Measurements from ENCODE around the gene MECP2. TPM values are rescaled to one million over a fixed set of nuclear protein-coding genes. Genes with fewer than 3 reads are reported as not detected.

MECP2 gene
- total RNA-seq, 1 donor from 2014 or later: 21.2 TPM

DNA sequence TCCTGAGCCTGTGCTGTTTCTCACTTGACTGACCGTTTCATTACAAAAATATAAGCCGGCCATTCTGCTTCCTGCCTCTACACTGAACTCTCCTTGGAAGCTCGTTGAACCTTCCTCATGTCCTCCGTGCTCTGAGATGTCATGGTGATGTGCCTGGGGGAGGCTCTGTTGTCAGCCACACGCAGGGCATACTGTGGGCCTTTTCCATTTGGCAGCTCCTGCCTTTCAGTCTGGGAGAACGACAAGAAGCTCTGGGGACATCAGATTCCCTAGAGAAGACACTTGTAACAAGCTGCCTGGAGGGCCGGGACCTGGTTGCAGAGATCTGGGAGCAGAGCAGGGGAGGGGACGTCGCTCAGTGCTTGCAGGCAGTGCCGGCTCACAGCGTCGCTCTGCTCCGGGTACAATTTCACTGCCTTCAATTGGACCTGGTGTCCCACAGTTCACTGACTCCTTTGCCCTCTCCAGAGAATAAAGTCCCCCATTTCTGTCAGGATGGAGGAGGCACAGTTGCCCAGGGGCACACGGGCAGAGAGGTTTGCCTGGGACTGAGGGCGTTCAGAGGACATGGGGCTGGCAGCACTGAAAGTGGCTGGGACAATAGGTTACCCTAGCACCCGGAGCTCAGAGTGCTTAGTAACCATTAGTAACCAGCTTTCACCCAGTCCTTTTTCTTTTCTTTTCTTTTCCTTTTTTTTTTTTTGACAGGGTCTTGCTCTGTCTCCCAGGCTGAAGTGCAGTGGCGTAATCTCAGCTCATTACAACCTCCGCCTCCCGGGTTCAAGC lies 19.1 kb upstream of the MECP2 start:
- FAIRE-seq: no peak

GRCh38 chrX:154115750-154116149 lies 18.2 kb upstream of the MECP2 start:
- DNase-seq (ENCODE audit: low spot score in 2 of 2) (no peak), FAIRE-seq (no peak)

More for the DNA sequence above, 19.1 kb upstream of the MECP2 start:
- no peak for DNase-seq (ENCODE audit: low spot score in 2 of 2)

DNA sequence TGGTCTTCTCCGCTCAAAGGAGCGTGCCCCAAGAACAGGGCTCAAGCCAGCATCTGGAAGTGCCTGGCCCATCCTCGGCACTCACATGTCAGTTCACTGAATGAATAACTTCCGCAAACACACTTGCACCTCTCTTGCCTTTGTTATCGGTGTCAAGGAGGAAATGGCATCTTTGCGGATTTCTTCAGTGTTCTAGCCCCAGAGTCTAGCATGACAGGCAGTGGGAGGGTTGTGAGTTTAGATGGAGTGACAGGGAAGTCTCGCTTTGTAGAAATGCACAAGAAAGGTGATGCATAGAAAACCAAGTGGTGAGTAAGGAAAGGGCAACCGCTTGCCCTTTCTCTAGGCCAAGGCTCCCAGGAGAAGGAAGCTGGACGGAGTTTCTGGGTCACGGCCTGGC lies 17.6 kb upstream of the MECP2 start:
- DNase-seq (ENCODE audit: low spot score in 2 of 2) (no peak), FAIRE-seq (no peak)

GRCh38 chrX:154114652-154115051 lies 17.1 kb upstream of the MECP2 start:
- DNase-seq (ENCODE audit: low spot score in 2 of 2) (no peak), FAIRE-seq (no peak)

GRCh38 chrX:154113729-154114128 lies 16.2 kb upstream of the MECP2 start:
- FAIRE-seq (no peak), DNase-seq (ENCODE audit: low spot score in 2 of 2) (no peak)

DNA sequence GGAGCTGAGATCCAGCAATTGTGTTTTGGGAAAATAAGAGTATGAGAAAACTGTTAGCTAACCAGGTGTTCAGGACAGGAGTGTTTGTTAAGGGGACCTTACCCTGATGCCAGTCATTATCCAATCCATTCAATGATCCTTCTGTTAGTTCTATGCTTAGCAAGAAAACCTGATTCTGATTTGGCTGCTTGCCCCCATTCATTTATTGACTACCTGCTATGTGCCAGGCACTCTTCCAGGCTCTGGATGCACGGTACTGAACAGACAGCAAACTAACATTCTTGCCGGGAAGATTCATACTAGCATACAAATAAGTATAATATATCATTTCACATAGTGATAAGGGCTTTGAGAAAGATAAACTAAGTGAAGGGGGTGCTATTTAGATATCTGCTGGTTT lies 1.0 kb upstream of the MECP2 start:
- DNase-seq (ENCODE audit: low spot score in 2 of 2) (no peak), FAIRE-seq (no peak)

- FAIRE-seq (no peak), DNase-seq (ENCODE audit: low spot score in 2 of 2) (peak; percentile 67 to 74)
Observed at GRCh38 chrX:154097003-154097588, 421 bp downstream of the MECP2 start.

DNA sequence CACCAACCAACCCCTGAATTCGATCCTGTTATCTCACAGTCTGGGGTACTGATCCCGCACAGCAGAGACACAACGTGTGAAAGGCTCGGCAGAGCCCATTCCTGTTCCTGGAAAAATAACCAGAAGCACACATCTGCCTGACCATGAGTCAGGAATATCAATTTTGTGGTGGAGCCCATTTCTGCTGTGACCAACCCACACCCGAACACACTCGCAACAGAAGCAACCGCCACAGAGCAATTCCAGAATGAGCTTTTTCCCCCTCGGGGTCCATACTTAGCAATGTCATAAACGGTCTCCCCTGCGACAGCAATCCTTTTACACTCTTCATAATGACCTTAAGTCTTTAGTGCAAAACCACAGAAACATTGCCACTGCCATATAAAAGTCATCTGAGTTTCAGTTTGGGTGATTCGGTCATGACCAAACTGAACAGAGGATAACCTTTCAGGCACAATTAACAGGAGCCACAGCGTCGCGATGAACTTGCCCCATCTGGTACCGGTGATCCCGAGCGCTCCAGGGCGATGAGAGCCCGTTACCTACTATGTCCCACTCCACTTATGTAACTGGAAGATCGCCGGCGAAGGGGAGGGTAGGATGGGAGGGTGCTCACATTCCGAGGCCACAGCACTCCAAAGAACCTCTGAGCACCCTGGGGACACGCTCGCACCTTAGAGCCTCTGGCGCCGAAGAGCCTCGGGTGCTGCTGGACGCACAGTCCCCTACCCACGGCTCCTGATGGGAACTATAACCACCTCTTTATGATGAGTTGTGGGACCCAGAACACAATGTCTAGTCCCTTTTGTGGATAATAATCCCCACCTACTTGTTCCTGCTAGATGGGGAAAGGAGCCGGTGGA lies 1.1 kb downstream of the MECP2 start:
- no peak for DNase-seq (ENCODE audit: low spot score in 2 of 2)
- no peak for FAIRE-seq

GRCh38 chrX:154094833-154095232 lies 2.7 kb downstream of the MECP2 start:
- FAIRE-seq: no peak
- no peak for DNase-seq (ENCODE audit: low spot score in 2 of 2)

GRCh38 chrX:154093965-154094364 lies 3.6 kb downstream of the MECP2 start:
- DNase-seq (ENCODE audit: low spot score in 2 of 2): no peak

GRCh38 chrX:154092371-154092770 lies 5.1 kb downstream of the MECP2 start:
- DNase-seq (ENCODE audit: low spot score in 2 of 2) (no peak), FAIRE-seq (no peak)

More at GRCh38 chrX:154093965-154094364, 3.6 kb downstream of the MECP2 start:
- no peak for FAIRE-seq

DNA sequence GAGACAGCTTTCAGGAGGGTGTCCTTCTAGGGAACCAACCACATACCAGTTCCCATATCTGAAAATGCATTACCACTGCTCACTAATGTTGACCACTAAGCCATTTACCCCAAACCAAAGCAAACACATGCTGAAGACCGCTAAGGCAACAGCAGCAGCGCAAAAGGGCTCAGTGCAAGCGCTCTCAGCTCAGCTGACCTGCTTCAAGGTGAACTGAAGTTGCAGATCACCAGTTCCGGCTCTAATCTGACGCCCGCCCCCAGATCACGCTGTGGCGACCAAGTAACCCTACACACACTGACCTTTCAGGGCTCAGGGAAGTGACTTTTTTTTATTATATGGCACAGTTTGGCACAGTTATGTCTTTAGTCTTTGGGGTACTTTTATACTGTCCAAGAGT lies 5.8 kb downstream of the MECP2 start:
- DNase-seq (ENCODE audit: low spot score in 2 of 2) (no peak), FAIRE-seq (no peak)

DNA sequence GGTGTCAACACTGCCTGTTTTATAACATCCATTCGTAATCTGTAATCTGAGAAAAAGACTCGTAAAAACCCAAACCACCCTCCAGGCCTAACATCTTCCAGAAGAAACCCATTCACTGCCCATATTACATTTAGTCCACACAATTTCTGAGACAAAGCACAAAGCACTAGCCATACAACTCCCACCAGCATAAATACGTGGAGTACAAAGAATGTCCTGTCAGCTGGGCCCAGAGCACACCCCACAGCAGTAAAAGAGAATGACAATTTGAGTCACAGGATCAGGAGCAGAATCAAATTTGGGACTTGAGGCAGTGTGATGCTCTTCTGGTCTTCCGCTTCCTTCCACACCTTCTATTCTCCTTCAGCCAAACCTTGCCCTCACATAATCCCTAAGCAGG lies 6.8 kb downstream of the MECP2 start:
- FAIRE-seq (no peak), DNase-seq (ENCODE audit: low spot score in 2 of 2) (peak in 1 of 2 donors; percentile 39)

DNA sequence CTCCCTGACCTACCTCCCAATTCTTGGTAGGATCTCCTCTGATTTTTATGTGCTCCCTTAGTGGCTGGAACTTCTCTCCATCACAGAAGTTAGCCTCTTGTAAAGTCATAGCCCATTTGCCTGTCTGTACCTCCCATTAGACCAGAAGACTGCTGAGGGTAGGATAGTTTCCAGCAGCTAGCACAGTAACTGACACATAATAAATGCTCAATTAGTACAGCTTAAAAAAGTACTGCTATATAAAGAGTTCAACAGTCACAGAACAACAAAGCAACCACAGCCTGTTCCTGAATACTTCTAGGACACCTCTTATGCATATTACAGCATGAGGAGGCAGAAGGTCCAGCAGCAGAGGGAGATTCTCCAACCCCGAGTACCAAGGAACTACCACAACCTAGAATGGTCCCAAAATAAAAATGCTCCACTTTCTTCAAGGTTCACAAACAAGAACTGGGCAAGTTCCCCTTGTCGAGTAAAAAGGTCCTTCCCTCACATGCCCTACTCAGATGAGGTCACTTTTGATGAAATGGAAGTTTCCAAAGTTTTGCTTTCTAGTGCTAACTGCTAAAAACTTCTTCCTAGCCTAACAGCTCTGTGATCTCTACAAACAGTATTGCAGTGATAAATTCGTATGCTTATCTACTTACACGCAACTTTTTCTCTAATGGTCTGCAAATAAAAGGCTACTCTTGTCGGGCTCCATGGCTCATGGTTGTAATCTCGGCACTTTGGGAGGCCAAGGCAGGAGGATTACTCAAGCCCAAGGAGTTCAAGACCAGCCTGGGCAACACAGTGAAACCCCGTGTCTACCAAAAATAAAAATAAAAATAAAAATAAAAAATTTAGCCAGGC lies 12.8 kb downstream of the MECP2 start:
- FAIRE-seq: no peak
- no peak for DNase-seq (ENCODE audit: low spot score in 2 of 2)

- no peak for DNase-seq (ENCODE audit: low spot score in 2 of 2)
- FAIRE-seq: no peak
Observed at GRCh38 chrX:154083126-154083517, 14.4 kb downstream of the MECP2 start.

DNA sequence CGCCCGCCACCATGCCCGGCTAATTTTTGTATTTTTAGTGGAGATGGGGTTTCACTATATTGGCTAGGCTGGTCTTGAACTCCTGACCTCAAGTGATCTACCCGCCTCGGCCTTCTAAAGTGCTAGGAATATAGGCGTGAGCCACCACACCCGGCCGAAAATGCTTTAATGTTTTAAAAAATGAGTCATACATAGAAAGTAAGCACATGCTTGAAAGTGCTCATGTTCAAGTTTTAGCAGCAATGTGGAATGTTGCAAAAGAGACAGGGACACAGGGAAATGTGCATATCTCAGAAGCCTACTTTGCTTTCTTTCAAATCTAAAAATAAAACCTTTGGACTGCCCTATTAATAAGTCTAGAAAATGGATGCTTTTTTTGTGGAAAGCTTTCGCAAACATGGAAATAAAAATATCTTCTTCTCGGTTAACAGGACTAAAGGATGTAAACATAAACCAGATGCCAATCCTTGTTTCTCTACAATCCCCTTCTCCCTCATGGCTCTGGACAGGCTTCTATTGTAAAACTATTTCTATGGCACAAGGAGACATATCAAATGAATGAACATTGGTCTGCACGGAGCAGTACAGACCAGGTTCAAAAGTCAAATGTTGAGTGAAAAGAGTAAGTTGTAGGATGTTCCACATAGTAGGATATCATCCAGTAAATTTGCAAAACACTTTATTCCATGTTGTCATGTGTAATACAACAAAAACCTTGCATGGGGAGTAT lies 15.0 kb downstream of the MECP2 start:
- no peak for DNase-seq (ENCODE audit: low spot score in 2 of 2)
- no peak for FAIRE-seq

DNA sequence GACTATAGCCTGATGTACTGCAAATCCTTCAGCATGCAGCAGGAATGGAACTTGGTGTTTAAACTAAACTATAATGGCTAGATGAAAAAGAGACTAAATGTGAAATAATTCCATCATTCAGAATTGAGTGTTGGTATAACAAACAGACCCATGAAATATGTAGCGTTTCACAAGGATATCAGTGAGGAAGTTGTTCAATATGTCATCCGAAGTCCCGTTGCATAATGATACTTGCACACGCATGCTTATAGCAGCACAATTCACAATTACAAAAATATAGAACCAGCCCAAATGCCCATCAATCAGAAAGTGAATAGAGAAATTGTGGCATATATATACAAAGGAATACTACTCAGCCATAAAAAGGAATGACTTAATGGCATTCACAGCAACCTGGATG lies 20.4 kb downstream of the MECP2 start:
- no peak for FAIRE-seq
- no peak for DNase-seq (ENCODE audit: low spot score in 2 of 2)

GRCh38 chrX:154074199-154074598 lies 23.3 kb downstream of the MECP2 start:
- no peak for FAIRE-seq
- DNase-seq (ENCODE audit: low spot score in 2 of 2): no peak

DNA sequence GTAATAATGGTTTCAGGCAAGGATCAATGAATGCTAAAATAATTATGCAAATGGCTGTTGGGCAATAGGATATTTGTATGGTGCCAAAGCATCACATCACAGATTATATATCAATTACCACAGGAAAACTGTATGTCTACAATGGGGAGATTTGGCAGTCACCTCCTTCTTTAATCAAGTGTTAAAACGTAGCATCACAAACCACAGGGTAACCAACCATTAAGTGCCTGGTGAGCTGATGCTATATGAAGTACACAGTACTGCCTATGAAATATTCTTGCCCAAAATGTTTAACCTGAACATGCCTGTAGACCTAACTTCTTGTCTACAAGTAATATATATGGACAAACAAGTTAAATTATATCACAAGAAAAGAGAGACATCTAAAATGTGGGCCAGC lies 25.3 kb downstream of the MECP2 start:
- FAIRE-seq (no peak), DNase-seq (ENCODE audit: low spot score in 2 of 2) (no peak)

DNA sequence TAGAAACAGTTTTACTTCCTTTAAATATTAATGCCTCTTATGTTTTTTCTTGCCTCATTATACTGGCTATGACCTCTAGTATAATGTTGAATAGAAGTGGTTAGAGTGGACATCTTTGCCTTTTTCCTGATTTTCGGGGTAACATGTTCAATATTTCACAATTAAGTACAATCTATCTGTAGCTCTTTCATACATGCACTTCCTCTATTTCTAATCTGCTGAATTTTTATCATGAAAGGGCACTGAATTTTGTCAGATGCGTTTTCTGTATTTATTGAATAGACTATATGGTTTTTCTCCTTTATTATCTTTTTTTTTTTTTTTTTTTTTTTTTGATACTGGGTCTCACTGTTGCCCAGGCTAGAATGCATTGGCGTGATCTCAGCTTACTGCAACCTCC lies 29.0 kb downstream of the MECP2 start:
- FAIRE-seq: no peak
- no peak for DNase-seq (ENCODE audit: low spot score in 2 of 2)

All from frontal cortex (tissue), 4 donors.